ENCODE measurements around the gene FNTB.
"Not testable (repeated sequence)": the region's sequence is repeated elsewhere in the genome, so short reads cannot be mapped to it uniquely, and the experiment has no call there.

The FNTB gene

DNA sequence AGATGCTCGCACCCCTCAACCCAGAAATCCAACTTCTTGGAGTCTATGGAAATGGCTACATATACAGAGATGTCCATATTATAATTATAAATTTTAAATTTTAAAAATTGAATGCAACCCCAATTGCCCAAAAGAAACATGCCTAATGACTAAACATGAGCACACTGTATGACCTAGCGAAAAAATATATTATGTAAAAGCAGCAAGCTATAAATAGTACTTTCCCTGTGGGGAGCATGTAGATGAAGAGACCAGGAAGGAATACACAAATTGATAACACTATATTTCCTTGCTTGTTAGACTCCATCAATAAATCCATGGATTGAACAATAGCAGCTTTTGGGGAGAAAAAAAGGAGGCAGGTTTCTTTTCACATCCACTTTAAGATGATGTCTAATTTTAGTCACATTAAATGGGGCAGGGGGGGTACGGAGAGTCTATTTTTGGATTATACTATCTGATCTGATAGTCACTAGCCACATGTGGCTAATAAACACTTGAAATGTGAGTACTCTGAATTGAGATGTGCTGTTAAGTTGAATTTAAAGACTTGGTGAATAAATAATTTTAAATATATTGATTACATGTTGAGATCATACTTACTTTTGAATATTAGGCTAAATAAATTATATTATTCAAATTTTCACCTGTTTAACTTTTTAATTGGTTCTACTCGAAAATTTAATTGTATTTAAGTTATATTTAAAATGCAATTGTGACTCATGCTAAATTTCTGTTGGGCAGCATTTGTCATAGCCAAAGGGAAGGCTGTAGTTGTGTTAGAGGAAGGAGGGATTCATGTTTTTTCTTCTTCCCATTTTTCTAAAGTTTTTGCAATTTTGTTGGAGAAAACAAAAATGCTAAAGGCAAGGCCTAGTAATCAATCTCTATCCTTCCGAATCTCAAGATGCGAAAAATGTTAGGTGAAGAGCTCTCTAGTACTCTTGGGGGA lies 98.1 kb downstream of the FNTB start:
- H3K27me3 ChIP-seq (ENCODE audit: low read depth, low read length) = no peaks in the 10 kb centered on the region
- no peaks in the 10 kb centered on the region for H3K79me2 ChIP-seq (ENCODE audit: low read length)
- H4K20me1 ChIP-seq (ENCODE audit: insufficient read depth, low read length) = peaks cover 7% of the 10 kb centered on the region; the same call in 1 of the 2 replicates
- no peaks in the 10 kb centered on the region for H3K4me1 ChIP-seq (ENCODE audit: low read length)
- H3K36me3 ChIP-seq (replicated peaks; ENCODE audit: low read depth, low read length) = peaks cover 68% of the 10 kb centered on the region
- no peak for TF ChIP-seq EZH2phosphoT487 (IDR thresholded peaks at IDR 0.05; ENCODE audit: low read depth)
- TF ChIP-seq, protein P1, sequence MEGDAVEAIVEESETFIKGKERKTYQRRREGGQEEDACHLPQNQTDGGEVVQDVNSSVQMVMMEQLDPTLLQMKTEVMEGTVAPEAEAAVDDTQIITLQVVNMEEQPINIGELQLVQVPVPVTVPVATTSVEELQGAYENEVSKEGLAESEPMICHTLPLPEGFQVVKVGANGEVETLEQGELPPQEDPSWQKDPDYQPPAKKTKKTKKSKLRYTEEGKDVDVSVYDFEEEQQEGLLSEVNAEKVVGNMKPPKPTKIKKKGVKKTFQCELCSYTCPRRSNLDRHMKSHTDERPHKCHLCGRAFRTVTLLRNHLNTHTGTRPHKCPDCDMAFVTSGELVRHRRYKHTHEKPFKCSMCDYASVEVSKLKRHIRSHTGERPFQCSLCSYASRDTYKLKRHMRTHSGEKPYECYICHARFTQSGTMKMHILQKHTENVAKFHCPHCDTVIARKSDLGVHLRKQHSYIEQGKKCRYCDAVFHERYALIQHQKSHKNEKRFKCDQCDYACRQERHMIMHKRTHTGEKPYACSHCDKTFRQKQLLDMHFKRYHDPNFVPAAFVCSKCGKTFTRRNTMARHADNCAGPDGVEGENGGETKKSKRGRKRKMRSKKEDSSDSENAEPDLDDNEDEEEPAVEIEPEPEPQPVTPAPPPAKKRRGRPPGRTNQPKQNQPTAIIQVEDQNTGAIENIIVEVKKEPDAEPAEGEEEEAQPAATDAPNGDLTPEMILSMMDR (IDR thresholded peaks at IDR 0.05; ENCODE audit: low read depth, low read length) = no peak
- H3K9ac ChIP-seq (ENCODE audit: low read length) = no peak overlapping the region
- H3K27ac ChIP-seq (ENCODE audit: low read length) = no peak overlapping the region
- H2AFZ ChIP-seq (ENCODE audit: low read depth, low read length) = no peak overlapping the region
- H3K9me3 ChIP-seq (ENCODE audit: insufficient read depth, low read length) = 0 out of 2 replicates have a peak, but pooled peaks cover 5% of the 10 kb centered on the region
- no peak overlapping the region for H3K4me2 ChIP-seq (ENCODE audit: low read length)
- no peak overlapping the region for H3K4me3 ChIP-seq (ENCODE audit: low read length)

GRCh38 chr14:65086686-65087085 lies 100.0 kb downstream of the FNTB start:
- H2AFZ ChIP-seq (ENCODE audit: low read depth, low read length); H3K9me3 ChIP-seq (ENCODE audit: insufficient read depth, low read length); H4K20me1 ChIP-seq (ENCODE audit: insufficient read depth, low read length); H3K4me2 ChIP-seq (ENCODE audit: low read length); H3K9ac ChIP-seq (ENCODE audit: low read length); H3K79me2 ChIP-seq (ENCODE audit: low read length); H3K4me1 ChIP-seq (ENCODE audit: low read length); H3K27ac ChIP-seq (ENCODE audit: low read length); H3K4me3 ChIP-seq (ENCODE audit: low read length); H3K27me3 ChIP-seq (ENCODE audit: low read depth, low read length): not testable (repeated sequence)
- peaks cover 73% of the 10 kb centered on the region for H3K36me3 ChIP-seq (replicated peaks; ENCODE audit: low read depth, low read length)

DNA sequence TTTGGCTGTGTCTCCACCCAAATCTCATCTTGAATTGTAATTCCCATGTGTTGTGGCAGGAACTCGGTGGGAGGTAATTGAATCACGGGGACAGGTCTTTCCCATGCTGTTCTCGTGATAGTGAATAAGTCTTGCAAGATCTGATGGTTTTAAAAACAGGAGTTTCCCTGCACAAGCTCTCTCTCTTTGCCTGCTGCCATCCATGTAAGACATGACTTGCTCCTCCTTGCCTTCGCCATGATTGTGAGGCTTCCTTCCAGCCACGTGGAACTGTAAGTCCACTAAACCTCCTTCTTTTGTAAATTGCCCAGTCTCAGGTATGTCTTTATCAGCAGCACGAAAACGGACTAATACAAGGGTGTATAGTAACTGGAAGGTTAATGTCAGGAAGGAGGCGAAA lies 101.1 kb downstream of the FNTB start:
- not testable (repeated sequence) for H3K4me1 ChIP-seq (ENCODE audit: low read length); H3K9ac ChIP-seq (ENCODE audit: low read length); H3K27me3 ChIP-seq (ENCODE audit: low read depth, low read length); H3K9me3 ChIP-seq (ENCODE audit: insufficient read depth, low read length); H3K4me2 ChIP-seq (ENCODE audit: low read length); H3K27ac ChIP-seq (ENCODE audit: low read length); H3K79me2 ChIP-seq (ENCODE audit: low read length); H4K20me1 ChIP-seq (ENCODE audit: insufficient read depth, low read length); H2AFZ ChIP-seq (ENCODE audit: low read depth, low read length); H3K4me3 ChIP-seq (ENCODE audit: low read length)
- peaks cover 74% of the 10 kb centered on the region for H3K36me3 ChIP-seq (replicated peaks; ENCODE audit: low read depth, low read length)

DNA sequence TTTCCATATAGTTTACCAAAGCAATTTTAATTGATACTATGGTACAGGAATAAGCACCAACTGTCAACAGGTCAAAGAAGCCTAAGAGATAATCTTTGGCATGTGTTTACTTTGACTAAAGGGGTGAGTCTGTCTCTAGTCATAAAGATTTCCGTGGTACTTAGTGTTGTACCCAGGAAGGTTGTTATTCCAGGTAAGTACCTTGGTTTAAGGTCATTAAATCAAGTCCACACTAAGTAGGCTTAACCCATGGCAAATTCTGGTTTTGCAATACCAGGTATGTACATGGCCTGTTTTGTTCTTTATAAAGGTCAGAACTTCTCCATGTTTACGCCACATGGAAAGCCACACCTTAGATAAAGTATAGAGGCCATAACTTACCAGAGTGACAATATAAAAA lies 105.7 kb downstream of the FNTB start:
- H3K79me2 ChIP-seq (ENCODE audit: low read length) = no peaks in the 10 kb centered on the region; the same call in 1 of the 2 replicates

More for the DNA sequence above, 105.7 kb downstream of the FNTB start:
- Histone ChIP-seq H3K9me3 (ENCODE audit: insufficient read depth, low read length) (0 out of 2 replicates have a peak, but pooled peaks cover 5% of the 10 kb centered on the region), H3K4me1 (ENCODE audit: low read length) (no peaks in the 10 kb centered on the region), H3K4me2 (ENCODE audit: low read length) (no peak overlapping the region), H4K20me1 (ENCODE audit: insufficient read depth, low read length) (peaks cover 11% of the 10 kb centered on the region), H3K27ac (ENCODE audit: low read length) (no peak overlapping the region), H3K4me3 (ENCODE audit: low read length) (no peak overlapping the region), H3K27me3 (ENCODE audit: low read depth, low read length) (no peaks in the 10 kb centered on the region), H2AFZ (ENCODE audit: low read depth, low read length) (no peak overlapping the region), H3K36me3 (replicated peaks; ENCODE audit: low read depth, low read length) (peaks cover 66% of the 10 kb centered on the region), H3K9ac (ENCODE audit: low read length) (no peak overlapping the region)
- TF ChIP-seq, protein P1 (IDR thresholded peaks at IDR 0.05; ENCODE audit: low read depth, low read length) = no peak
- TF ChIP-seq EZH2phosphoT487 (IDR thresholded peaks at IDR 0.05; ENCODE audit: low read depth) = no peak
